Uterus (tissue), 2 donors: Measurements from ENCODE around the gene TSPAN4.

Source experiments
- CTCF ChIP-seq, 4 experiments: fragments of 200-600 bp in 2 of 4; fragments of 450-650 bp in 2 of 4; sonication (generic) in 2 of 4; IDR thresholded peaks; one replicate each; pipeline ENCODE4 v1.5.1; 2016 to 2019; ENCODE audit warnings: antibody characterized with exemption in 4 of 4, mild to moderate bottlenecking in 2 of 4, moderate library complexity in 1 of 4
- POLR2A ChIP-seq, 2 donors: fragments of 450-650 bp; IDR thresholded peaks; one replicate each; pipeline ENCODE4 v1.6.1; 2016; ENCODE audit warnings: antibody characterized with exemption in 2 of 2, mild to moderate bottlenecking in 1 of 2, moderate library complexity in 1 of 2

GRCh38 chr11:832529-833113 is 10.0 kb upstream of the TSPAN4 start, which contains the start of gene CD151:
- TF ChIP-seq CTCF (IDR thresholded peaks at IDR 0.05) (peak in 2 of 4 experiments; percentile 43 to 48), POLR2A (IDR thresholded peaks at IDR 0.05) (no peak)
